Activated CD4-positive, alpha-beta T cell treated with anti-CD3 and anti-CD28 coated beads for 4 hours (primary cell): ENCODE data around the gene KRTAP10-3.

Experiments
- DNase-seq, 2 donors: peaks; one replicate each; pipeline ENCODE4 v3.0.0-alpha.2; 2020

KRTAP10-3 gene

DNA sequence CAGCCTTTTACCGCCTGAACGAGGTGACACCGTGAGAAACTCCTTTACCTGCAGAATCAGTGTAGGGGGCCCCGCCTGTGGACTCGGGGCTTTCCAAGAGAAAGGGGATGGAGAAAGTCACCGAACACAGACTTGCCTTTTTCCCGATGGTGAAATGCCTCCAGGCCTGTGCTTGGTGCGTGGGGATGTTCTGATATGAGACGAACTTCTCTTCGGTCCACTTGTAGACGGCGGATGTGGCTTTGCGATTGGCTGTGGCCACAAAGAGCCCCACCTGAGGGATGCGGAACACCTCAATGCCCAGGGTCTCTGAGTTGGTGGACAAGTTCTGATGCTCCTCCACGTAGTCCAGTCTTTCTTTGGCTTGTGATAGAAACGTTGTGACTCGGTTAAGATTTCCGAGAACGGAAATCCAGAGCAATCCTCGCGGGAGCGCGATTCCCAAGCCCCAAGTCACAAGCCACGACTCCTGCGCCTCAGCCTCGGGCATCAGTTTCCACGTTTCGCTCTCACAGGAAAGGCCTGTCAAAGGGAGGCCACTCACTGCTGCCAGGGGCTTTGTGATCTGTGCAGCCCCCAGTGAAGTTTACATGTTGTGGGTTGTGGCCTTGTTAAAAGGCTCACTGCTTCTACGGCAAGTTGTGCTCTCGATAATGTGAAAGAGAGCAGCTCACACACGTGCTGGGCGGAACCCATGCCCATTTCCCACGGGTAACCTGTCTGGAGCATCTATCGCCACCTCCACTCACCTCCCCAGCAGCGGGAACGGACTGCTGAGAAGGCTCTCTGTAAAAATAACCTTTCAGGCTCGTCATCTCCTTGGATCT, 31.2 kb downstream of the KRTAP10-3 start:
- no peak for DNase-seq

DNA sequence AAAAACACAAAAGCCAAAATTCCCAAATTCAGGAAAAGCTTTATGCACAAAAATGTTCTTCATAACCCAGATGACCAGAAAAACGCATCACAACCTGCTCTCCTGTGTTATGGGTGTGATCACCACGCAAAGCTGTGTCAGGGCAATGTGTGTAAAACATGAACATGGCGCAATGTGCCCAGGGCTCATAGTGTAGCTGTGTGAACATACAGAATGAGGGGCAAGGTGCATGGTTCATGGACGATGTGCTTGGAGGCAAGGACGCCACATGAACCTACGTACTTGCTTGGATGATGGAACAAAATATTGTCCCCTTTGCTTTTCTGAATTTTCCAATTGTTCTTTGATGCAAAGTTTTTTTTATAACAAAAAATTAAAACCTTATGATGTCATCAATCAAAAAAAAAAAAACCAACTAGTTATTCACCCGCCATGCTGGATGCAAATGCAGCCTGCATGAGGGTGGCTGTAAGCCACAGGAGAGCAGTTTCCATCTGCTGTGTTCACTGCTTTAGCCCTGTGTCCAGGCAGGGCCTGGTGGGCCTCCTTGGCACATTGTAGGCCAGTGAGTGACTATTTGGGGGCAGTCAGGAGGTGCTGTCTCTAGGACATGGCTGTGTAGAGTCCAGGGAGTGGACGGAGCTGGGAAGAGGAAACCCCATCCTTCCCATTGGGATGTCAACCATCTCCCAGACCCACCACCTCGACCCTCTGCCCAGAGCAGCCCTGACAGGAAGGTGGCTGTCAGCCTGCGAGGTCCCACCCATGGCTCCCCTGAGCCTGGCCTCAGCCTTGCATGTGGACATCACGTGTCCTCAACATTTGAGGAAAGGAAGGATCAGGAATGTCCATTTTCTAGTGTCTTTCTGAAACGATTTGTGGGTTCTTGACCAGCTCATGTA, 32.2 kb downstream of the KRTAP10-3 start:
- no peak for DNase-seq

DNA sequence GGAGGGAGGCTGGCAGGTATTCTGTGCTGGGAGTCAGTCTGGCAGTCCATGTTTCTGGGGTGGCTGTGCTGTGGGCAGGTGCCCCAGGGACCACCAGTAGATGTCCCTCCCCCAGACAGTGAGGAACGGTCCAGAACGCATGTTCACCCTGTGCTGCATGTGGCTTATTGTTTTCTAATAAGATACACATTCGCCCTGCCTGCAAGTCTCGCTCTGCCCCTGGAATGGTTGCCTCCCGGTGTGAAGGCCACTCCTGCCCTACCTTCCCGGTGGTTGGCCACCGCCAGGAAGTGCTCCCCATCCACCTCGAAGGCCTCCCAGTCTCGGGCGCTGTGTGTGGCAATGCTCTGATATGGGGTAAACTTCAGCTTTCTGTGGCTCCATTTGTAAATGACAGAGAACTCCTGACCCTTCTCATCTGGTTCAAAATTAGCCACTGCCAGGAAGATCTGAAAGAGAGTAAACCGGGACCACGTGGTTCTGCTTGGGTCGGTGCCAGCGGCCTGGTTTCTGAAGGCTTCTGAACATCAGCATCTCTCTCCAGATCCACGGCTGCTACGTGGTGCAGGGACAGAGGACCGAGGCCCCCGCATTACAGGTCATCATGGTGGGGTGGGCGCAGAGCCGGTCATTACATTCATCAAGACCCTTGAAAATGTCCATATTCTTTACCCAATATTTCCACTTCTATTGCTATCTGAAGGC, 33.1 kb downstream of the KRTAP10-3 start:
- no peak for DNase-seq

DNA sequence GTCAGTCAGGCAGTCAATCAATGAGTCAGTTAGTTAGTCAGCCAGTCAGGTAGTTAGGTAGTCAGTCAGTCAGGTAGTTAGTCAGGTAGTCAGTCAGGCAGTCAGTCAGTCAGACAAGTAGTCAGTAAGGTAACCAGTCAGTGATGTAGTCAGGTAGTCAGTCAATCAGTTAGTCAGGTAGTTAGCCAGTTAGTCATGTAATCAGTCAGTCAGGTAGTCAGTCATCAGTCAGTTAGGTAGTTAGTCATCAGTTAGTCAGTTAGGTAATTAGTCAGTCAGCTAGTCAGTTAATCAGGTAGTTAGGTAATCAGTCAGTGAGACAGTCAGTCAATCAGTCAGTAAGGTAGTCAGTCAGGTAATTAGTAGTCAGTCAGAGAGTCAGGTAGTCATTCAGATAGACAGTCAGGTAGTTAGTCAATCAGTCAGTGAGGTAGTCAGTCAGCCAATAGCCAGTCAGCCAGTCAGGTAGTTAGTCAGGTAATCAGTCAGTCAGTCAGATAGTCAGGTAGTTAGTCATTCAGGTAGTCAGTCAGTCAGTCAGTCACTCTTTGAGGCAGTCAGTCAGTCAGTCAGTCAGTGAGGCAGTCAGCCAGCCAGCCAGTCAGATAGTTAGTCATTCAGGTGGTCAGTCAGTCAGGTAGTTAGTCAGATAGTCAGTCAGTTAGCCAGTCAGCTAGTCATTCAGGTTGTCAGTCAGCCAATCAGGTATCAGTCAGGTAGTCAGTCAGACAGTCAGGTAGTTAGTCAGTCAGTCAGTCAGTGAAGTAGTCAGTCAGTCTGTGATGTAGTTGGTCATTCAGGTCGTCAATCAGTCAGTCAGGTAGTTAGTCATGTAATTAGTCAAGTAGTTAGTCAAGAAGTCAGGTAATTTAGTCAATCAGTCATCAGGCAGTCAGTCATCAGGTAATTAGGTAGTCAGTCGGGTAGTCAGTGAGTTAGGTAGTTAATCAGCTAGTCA, 33.9 kb downstream of the KRTAP10-3 start:
- DNase-seq = no peak

DNA sequence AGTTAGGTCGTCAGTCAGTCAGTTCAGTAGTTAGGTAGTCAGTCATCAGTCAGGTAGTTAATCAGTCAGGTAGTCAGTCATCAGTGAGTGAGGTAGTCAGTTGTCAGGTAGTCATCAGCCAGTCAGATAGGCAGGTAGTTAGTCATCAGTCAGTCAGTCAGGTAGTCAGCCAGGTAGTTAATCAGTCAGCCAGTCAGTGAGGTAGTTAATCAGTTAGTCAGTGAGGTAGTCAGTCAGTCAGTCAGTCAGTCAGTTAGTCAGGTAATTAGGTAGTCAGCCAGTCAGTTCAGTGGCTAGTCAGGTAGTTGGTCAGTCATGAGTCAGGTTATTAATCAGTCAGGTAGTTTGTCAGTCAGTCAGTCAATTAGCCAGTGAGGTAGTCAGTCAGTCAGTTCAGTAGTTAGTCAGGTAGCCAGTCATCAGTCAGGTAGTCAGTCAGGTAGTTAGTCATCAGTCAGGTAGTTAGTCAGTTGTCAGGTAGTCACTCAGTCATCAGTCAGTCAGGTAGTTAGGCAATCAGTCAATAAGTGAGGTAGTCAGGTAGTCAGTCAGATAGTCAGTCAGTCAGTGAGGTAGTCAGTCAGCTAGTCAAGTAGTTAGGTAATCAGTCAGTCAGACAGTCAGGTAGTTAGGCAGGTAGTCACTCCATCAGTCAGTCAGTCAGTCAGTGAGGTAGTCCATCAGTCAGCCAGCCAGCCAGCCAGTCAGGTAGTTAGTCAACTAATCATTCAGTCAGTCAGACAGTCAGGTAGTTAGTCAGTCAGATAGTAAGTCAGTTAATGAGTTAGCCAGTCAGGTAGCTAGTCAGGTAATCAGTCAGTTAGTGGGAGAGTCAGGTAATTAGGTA, 34.8 kb downstream of the KRTAP10-3 start:
- no peak for DNase-seq

DNA sequence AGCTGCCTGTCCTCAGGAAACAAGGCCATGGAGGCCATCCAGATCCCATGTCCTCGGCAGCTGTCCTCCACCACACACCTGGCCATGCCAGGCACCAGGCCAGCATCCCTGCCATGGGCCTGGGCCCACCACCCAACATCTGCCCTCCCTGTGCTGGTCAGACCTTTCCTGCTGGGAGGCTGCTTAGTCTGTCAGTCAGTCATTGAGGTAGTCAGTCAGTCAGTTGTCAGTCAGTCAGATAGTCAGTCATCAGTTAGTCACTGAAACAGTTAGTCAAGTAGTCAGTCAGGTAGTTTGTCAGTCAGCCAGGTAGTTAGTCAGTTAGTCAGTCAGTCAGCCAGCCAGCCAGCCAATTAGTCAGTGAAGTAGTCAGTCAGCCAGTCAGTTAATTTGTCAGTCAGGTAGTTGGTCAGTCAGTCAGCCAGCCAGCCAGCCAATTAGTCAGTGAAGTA, 35.8 kb downstream of the KRTAP10-3 start:
- no peak for DNase-seq

DNA sequence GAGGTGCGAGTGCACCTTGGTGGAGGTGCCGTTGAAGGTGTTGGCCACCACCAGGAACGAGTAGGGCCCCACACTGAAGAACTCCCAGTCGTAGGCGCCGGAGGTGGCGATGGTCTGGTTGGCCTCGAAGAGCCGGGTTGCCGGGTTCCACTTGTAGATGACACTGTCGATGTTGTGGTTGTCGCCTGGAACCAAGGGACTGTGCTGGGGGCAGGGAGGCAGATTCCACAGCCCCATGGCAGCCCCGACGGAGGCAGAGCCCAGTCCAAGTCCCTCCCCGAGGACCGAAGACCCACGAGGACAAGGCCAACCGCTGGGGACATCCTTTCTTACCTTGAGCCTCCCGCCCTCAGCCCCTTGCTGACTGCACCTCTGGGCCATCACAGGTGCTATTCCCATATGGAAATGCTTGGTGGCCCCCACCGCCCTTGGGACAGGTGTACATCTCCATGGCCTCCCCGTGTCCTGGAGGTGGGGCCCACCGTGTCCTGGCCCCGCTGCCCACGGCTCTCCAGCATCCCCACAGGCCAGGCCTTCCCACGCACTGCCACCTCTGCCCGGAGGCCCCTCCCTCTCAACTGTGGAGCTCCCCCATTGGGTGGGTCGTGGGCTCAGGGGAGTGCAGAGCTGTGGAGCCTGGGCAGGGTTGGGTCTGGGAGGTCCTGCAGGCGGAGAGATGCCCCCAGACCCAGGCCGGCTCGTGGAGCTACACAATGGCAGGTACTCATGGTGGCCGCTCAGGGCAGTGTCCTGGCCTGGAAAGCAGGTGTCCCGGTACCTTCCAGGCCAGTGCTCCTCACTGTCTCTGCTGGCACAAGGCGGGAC, 36.5 kb downstream of the KRTAP10-3 start:
- no peak for DNase-seq

DNA sequence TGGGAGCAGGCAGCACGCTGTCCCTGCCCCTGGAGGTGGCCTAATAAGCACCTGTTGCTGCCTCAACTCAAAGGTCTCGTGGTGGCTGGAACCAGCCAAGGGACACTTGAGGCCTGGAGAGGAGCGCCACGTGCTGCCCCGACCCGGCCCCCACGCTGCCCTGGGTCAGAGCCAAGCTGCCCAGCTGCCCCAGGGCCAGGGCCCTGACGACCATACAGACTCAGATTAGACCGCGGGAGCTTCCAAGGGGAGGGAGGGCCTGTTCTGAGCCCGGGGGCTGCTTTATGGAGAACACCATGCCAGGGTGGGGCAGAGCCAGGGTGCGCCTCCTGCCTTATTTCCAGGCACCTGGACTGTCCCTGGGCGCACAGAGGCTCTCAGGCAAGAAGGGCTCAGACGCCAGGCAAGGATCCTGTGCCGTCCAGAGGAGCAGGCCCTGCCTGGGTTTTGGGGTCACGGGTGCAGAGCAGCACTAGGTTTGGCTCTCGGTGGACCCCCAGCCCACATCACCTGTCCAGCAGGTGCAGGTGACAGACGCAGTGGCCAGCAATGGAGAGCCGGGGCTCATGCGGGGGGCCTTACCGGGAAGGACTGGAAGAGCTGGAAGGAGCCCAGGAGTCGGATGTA, 37.2 kb downstream of the KRTAP10-3 start:
- no peak for DNase-seq

DNA sequence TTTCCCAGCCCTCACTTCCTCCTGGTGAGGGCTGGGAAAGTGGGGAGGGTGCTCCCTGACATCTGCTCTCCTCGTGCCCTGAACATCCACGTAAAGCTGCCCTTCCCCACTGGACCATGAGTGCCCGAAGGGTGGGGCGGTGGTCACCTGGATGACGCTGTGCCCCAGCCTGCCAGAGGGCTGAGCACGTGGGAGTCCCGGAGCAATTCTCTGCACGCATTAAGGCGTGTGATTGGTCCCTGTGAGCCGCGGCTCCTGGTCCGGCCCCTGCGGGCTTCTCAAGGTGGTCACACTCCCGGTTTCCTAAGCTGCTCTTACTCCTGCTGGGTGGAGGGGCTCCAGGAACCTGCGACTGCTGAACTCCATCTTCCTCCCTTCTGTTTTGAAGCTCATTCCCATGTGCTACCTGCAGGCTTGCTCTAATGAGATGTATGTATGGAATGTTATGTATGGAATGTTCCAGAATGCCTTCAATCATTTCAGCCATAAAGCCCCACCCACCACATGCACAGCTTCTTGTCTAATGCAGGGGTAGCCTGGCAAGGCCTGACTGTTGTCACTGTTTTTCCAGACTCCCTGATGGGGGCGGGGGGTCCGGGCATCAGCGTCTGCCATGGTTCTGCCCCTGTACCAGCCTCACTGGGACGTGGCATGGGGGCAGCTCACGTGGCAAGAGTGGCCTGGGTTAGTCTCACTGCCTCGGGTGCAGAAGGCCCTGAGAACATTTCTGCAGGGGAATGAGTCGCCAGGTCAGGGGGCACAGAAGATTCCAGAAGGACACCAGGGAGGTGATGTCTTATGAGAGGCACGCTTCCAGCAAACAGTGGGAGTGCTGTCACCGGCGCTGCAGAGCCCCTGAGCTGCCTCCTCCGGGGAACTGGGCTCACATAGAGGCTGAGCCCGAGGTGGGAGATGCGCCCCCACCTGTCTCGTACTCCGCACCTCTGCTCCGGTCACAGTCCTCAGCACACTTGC, 38.0 kb downstream of the KRTAP10-3 start:
- DNase-seq = no peak

DNA sequence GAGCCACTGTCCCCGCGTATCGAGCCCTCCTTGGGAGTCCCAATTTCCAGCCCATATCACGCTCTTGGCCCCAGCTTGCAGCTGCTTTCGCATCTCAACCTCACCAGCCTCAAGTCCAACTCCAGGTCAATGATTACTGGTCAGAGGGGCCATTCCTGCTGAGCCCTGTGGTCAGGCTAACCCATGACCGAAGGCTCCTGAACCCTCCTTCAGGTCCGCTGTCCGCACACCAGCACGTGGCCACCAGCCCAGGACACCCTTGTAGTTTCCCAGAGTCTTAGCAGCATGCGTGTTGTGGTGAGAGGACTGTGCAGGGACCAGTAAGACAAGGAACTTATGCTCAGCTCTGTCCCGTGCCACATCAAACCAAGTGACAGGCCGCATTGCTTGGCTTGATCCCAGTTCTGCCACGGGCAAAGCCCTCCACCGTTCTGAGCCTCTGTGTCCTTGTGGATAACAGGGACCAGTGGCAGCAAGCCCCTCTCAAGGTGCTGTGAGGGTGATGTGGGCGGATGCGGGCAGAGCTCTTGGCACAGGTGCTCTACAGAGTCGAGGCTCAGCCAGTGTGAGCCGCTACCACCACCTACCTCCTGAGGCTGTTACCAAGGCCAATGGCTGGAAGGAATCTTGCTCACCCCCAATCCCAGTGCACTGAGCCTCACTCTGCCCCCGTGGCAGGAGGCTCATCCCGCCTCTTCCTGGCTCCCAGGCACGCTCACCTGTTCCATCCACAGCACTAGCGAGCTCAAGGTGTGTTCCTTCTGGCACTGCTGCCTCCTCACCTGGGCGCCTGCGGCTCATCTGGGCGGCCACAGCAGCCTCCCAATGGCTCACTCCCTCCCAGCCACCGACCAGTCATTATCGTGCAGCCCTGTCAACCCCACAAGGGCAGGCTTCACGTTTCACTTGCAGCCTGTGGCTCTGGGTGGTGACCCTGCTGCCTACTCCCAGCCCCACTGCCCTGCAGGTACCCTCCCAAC, 39.0 kb downstream of the KRTAP10-3 start:
- no peak for DNase-seq

DNA sequence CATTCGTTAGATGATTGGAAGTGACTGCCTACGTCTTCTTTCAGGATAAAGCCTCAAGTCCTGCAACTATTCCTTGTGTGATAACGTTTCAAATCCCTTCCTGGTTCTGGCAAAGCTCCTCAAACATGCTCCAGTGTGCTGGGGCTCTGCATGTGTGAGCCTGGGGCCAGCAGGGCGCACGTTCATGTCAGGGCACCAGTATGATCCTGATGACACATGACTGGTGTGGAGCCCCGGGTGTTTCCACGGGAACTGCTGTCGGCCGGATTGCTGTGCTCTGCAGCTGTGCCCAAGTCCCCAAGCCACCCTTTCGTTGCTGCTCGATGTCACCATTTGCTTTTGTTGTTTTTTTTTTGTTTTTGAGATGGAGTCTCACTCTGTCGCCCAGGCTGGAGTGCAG, 39.9 kb downstream of the KRTAP10-3 start:
- DNase-seq = no peak

DNA sequence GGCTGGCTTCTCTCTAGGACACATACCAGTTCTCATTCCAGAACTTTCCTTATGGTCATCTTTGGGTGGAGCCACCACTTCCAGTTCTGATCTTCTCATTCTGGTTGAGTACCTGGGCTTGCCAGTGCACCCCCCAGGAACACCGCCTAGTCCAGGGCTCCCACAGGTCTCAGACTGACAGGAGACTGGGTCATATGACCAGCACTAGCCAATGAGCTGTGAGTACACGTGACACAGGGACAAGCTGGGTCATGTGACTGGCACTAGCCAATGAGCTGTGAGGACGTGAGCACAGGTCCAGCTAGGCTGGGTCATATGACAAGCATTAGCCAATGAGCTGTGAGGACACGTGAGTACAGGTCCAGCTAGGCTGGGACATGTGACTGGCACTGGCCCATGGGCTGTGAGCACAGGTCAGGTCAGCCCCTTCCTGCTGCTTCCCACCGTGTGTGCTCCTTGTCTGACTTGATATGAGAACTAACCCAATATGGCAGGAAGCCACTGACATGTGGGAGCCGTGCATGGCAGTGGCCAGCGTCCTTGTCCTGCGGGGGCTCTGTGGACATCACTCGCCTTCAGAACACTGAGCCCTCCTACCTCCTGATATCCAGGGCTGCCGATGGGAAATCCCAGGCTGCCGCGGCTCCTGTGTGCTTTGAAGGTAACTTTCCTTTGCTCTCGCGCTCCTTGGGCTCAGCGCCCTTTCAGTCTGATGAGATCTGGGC, 41.3 kb downstream of the KRTAP10-3 start:
- no peak for DNase-seq

DNA sequence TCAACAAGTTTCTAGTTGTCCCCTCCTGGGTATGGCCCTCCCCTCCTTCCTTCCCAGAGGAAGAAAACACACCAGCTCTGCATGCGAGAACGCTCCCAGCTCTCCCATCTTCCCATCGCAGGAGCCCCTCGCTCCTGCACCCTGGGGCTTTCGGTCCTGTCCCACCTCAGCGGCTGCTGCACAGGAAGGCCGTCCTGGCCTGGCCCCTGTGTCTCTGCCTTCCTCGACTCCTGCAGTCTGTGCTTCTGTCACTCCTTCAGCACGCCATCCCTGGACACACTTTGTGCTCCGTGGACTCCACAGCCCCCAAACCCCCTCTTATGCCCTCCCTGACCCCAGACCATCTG, 41.8 kb downstream of the KRTAP10-3 start:
- DNase-seq = no peak

DNA sequence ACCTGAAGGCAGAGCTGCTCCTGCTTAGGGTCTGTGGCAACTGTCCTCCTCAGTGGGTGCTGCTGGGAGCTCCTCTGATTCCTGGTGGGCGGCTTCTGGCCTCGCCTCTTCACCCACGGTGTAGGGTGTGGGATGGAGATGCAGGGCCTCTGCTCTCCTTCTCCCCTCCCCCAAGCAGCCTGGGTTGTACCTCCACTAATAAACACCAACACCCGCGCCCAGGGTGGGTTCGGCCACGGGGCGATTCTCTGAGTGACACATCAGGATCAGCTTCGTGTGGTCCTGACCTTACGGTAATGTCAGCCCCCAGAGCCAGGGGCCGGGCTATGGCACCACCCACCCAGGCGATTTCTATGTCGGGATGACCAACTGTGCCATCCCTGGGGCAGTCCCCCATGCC, 42.3 kb downstream of the KRTAP10-3 start:
- no peak for DNase-seq

DNA sequence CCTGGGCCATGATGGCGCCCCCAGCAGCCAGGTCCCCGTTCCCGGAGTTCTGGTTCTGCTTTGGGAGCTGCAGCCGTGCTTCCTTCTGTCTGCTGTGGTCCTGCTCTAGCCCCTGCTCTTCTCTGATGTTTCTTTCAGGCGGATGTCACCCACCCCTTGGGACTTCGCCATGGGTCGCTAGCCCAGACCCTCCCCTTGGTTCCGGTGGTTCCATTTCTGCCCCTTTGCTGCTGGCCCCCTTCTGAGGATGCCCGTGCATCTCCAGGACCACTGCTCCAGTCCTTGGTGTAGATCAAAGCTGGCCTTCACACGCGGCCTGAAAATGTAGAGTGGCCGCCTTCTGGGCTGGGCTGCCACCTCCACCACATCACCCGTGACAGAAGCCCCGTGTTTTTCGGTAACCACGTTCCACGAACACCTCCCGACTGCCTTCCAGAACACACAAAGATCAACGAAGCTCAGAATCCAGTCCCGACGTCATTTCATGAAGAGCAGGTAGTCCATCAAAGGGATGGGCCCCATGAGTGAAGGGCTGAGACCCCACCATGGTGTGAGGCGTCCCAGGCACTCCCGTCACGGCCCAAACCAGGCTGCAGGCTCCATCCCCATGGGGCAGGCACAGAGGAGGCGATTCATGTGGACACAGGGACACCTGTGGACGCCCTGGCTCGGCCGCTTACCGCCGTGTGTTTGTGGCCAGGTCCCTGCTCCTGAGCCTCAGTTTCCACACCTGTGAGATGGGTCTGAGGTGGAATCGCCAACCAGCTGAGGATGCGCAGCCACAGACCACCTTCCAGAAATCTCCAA, 43.0 kb downstream of the KRTAP10-3 start:
- no peak for DNase-seq
